HepG2 (cell line): Measurements from ENCODE around the gene PEAK1.

Experiments used
- BRD4 ChIP-seq: sonication (generic); formaldehyde crosslinking; IDR thresholded peaks from 2 replicates; pipeline ENCODE4 v1.4.0; 2020; ENCODE audit warnings: missing genetic modification reagents
- CBX2 ChIP-seq, 2 experiments: fragments of 200-600 bp in 1 of 2; sonication (generic); formaldehyde crosslinking in 1 of 2; IDR thresholded peaks; 2 replicates each; pipeline versions ENCODE4 v1.7.0 to v1.8.1; 2018 to 2022; ENCODE audit warnings: low read depth in 2 of 2, low read length in 1 of 2, mild to moderate bottlenecking in 1 of 2, missing genetic modification reagents in 1 of 2
- CHD2 ChIP-seq: IDR thresholded peaks from 2 replicates; pipeline ENCODE4 v1.6.1; 2011; ENCODE audit warnings: low read depth, low read length, improper control_type of control experiment
- ETV6 ChIP-seq: sonication (generic); formaldehyde crosslinking; conservative IDR thresholded peaks from 2 replicates; pipeline ENCODE4 v1.4.0; 2020; ENCODE audit warnings: missing genetic modification reagents
- MIER2 ChIP-seq: IDR thresholded peaks from 2 replicates; pipeline ENCODE4 v1.6.1; 2016; ENCODE audit warnings: missing biosample characterization, missing genetic modification reagents
- NFE2L2 ChIP-seq: fragments of 150-350 bp; IDR thresholded peaks from 2 replicates; pipeline ENCODE4 v1.6.1; 2014; ENCODE audit warnings: low read length
- NFYB ChIP-seq: sonication (generic); formaldehyde crosslinking; IDR thresholded peaks from 2 replicates; pipeline ENCODE4 v1.4.0; 2020; ENCODE audit warnings: missing genetic modification reagents
- POLR2A ChIP-seq, 2 experiments: IDR thresholded peaks; 2 replicates each; pipeline ENCODE4 v1.6.1; 2011; ENCODE audit warnings: low read depth in 2 of 2, low read length in 2 of 2, mild to moderate bottlenecking in 1 of 2, moderate library complexity in 1 of 2; ENCODE audit not compliant: insufficient read depth in 1 of 2
- RARA ChIP-seq: IDR thresholded peaks from 2 replicates; pipeline ENCODE4 v1.6.1; 2016; ENCODE audit warnings: missing genetic modification reagents, missing compliant biosample characterization
- YY1 ChIP-seq: IDR thresholded peaks from 2 replicates; pipeline ENCODE4 v1.6.1; 2011; ENCODE audit warnings: low read length, low read depth, moderate library complexity, mild to moderate bottlenecking; ENCODE audit not compliant: insufficient read depth, insufficient replicate concordance
- ZFP36 ChIP-seq: fragments of 150-350 bp; IDR thresholded peaks from 2 replicates; pipeline ENCODE4 v1.6.1; 2018; ENCODE audit warnings: borderline replicate concordance, low read length, low read depth; ENCODE audit not compliant: partially characterized antibody
- ZNF121 ChIP-seq: sonication (generic); formaldehyde crosslinking; IDR thresholded peaks from 2 replicates; pipeline ENCODE4 v1.5.0; 2020; ENCODE audit warnings: mild to moderate bottlenecking, missing genetic modification reagents
- ZNF331 ChIP-seq: sonication (generic); formaldehyde crosslinking; IDR thresholded peaks from 2 replicates; pipeline ENCODE4 v1.4.0; 2020; ENCODE audit warnings: missing genetic modification reagents
- ZNF558 ChIP-seq: sonication (generic); formaldehyde crosslinking; IDR thresholded peaks from 2 replicates; pipeline ENCODE4 v1.9.0; 2022; ENCODE audit warnings: mild to moderate bottlenecking, missing genetic modification reagents, borderline replicate concordance

- TF ChIP-seq ZFP36 (no peak), NFE2L2 (no peak), CBX2 (IDR thresholded peaks at IDR 0.05; ENCODE audit: low read depth, low read length) (no peak), CBX2 (CRISPR knock-in tag; IDR thresholded peaks at IDR 0.05; ENCODE audit: low read depth) (no peak), ZNF121 (no peak), POLR2A (IDR thresholded peaks at IDR 0.05; ENCODE audit: insufficient read depth in 1 of 2, low read depth in 2 of 2, low read length in 2 of 2) (no peak), NFYB (CRISPR knock-in tag) (no peak), ZNF331 (no peak), ZNF558 (CRISPR knock-in tag) (no peak), YY1 (no peak), BRD4 (no peak), ETV6 (CRISPR knock-in tag) (no peak), RARA (CRISPR knock-in tag) (no peak), MIER2 (CRISPR knock-in tag) (no peak), CHD2 (no peak)
These were observed 184.3 kb downstream of the PEAK1 start for GRCh38 chr15:77235566-77235965.
